Measurements from ENCODE around the gene STARD13.

STARD13 gene

GRCh38 chr13:33277946-33278345 lies 7.6 kb downstream of the STARD13 start:
- Histone ChIP-seq H3K27me3 (ENCODE audit: insufficient read depth, low read length) (no peaks in the 10 kb centered on the region), H3K4me1 (ENCODE audit: insufficient read depth, low read length) (peaks cover 5% of the 10 kb centered on the region), H2AFZ (ENCODE audit: low read depth, low read length) (no peak overlapping the region), H3K36me3 (ENCODE audit: insufficient read depth, low read length) (no peaks in the 10 kb centered on the region), H3K4me3 (ENCODE audit: low read length) (no peak overlapping the region), H3K9me3 (ENCODE audit: low read length) (no peaks in the 10 kb centered on the region)

- peaks cover 11% of the 10 kb centered on the region for H3K4me1 ChIP-seq (ENCODE audit: insufficient read depth, low read length)
- H3K4me3 ChIP-seq (ENCODE audit: low read length) = no peak overlapping the region
- H3K9me3 ChIP-seq (ENCODE audit: low read length) = no peaks in the 10 kb centered on the region
- no peak overlapping the region for H2AFZ ChIP-seq (ENCODE audit: low read depth, low read length)
- no peaks in the 10 kb centered on the region for H3K36me3 ChIP-seq (ENCODE audit: insufficient read depth, low read length)
- no peaks in the 10 kb centered on the region for H3K27me3 ChIP-seq (ENCODE audit: insufficient read depth, low read length)
Observed at GRCh38 chr13:33277037-33277740, 8.4 kb downstream of the STARD13 start.

- Histone ChIP-seq H3K27me3 (ENCODE audit: insufficient read depth, low read length) (no peaks in the 10 kb centered on the region), H3K4me1 (ENCODE audit: insufficient read depth, low read length) (peaks cover 8% of the 10 kb centered on the region), H3K4me3 (ENCODE audit: low read length) (no peak overlapping the region), H2AFZ (ENCODE audit: low read depth, low read length) (no peak overlapping the region), H3K9me3 (ENCODE audit: low read length) (no peaks in the 10 kb centered on the region), H3K36me3 (ENCODE audit: insufficient read depth, low read length) (no peaks in the 10 kb centered on the region)
Observed at GRCh38 chr13:33276570-33276969, 9.0 kb downstream of the STARD13 start.

GRCh38 chr13:33275916-33276315 lies 9.6 kb downstream of the STARD13 start:
- Histone ChIP-seq H3K4me1 (ENCODE audit: insufficient read depth, low read length) (peaks cover 8% of the 10 kb centered on the region), H3K9me3 (ENCODE audit: low read length) (no peaks in the 10 kb centered on the region), H2AFZ (ENCODE audit: low read depth, low read length) (no peak overlapping the region), H3K36me3 (ENCODE audit: insufficient read depth, low read length) (no peaks in the 10 kb centered on the region), H3K27me3 (ENCODE audit: insufficient read depth, low read length) (no peaks in the 10 kb centered on the region), H3K4me3 (ENCODE audit: low read length) (no peak overlapping the region)

GRCh38 chr13:33274264-33274663 lies 11.3 kb downstream of the STARD13 start:
- Histone ChIP-seq H3K27me3 (ENCODE audit: insufficient read depth, low read length) (no peaks in the 10 kb centered on the region), H3K9me3 (ENCODE audit: low read length) (no peaks in the 10 kb centered on the region), H3K4me3 (ENCODE audit: low read length) (no peak overlapping the region), H3K4me1 (ENCODE audit: insufficient read depth, low read length) (peaks cover 8% of the 10 kb centered on the region), H2AFZ (ENCODE audit: low read depth, low read length) (no peak overlapping the region), H3K36me3 (ENCODE audit: insufficient read depth, low read length) (no peaks in the 10 kb centered on the region)

DNA sequence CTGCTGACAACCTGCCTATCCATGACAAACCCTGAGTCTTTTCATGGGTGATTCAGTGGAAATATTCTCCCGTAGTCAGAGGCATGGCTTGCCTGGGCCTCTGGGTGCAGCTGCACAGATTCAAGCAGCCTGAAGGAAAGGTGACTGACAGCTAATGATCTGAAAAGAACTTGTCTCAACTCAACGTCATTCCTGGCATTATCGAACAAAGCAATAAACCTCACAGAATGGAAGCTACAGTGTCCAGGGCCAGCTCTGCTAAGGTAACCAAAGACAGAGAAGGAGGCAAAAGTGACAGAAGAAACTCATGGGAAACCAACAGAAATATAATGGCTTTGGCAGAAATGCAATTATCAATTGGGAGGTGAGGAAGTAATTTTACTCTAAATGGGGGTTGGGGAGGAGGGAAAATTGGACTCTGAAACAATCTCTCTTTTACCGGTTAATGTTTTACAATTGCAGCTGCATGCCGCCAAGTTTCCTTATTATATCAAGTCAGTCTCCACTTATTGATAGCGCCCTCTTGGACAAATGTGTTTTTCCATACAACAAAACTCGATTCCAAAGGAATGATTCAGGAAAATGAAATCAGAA lies 12.9 kb downstream of the STARD13 start:
- H3K4me3 ChIP-seq (ENCODE audit: low read length) = no peak overlapping the region
- H3K9me3 ChIP-seq (ENCODE audit: low read length) = no peaks in the 10 kb centered on the region
- no peak overlapping the region for H2AFZ ChIP-seq (ENCODE audit: low read depth, low read length)
- no peaks in the 10 kb centered on the region for H3K36me3 ChIP-seq (ENCODE audit: insufficient read depth, low read length)
- peaks cover 8% of the 10 kb centered on the region for H3K4me1 ChIP-seq (ENCODE audit: insufficient read depth, low read length)
- H3K27me3 ChIP-seq (ENCODE audit: insufficient read depth, low read length) = no peaks in the 10 kb centered on the region

GRCh38 chr13:33271759-33272158 lies 13.8 kb downstream of the STARD13 start:
- Histone ChIP-seq H3K27me3 (ENCODE audit: insufficient read depth, low read length) (no peaks in the 10 kb centered on the region), H3K9me3 (ENCODE audit: low read length) (no peaks in the 10 kb centered on the region), H2AFZ (ENCODE audit: low read depth, low read length) (no peak overlapping the region), H3K4me1 (ENCODE audit: insufficient read depth, low read length) (peaks cover 6% of the 10 kb centered on the region), H3K36me3 (ENCODE audit: insufficient read depth, low read length) (no peaks in the 10 kb centered on the region), H3K4me3 (ENCODE audit: low read length) (no peak overlapping the region)

DNA sequence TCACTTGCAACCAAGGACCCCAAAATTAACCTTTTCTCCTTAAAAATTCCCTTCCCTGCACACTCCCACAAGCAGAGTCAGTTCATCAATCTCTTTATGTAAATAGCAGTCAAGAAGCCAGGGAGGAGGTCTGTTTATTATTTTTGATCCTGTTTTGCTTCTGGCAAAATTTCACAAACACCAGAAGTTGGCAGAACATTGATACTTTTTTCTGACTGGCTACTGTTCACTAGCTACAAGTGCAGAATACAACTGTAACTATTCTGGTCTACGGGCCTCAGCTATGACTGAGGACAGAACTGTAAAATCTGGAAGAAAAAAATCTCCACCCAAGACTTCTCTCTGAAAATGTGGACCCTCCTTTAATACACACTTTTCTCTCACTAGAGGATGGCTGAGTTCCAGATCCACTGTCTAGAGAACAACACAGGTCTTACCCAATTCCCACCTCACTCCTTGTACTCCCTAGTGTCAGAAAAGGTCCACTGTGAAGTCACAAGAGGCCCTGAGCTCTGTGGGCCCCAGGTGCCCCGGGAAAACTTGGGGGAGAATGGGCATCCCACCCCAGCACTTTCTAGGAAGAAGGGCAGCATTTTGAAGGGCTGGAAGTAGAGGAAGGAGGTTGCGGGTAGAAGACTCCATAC lies 14.5 kb downstream of the STARD13 start:
- Histone ChIP-seq H3K4me3 (ENCODE audit: low read length) (no peak overlapping the region), H3K27me3 (ENCODE audit: insufficient read depth, low read length) (no peaks in the 10 kb centered on the region), H3K9me3 (ENCODE audit: low read length) (no peaks in the 10 kb centered on the region), H3K36me3 (ENCODE audit: insufficient read depth, low read length) (no peaks in the 10 kb centered on the region), H2AFZ (ENCODE audit: low read depth, low read length) (no peak overlapping the region), H3K4me1 (ENCODE audit: insufficient read depth, low read length) (peaks cover 6% of the 10 kb centered on the region)

DNA sequence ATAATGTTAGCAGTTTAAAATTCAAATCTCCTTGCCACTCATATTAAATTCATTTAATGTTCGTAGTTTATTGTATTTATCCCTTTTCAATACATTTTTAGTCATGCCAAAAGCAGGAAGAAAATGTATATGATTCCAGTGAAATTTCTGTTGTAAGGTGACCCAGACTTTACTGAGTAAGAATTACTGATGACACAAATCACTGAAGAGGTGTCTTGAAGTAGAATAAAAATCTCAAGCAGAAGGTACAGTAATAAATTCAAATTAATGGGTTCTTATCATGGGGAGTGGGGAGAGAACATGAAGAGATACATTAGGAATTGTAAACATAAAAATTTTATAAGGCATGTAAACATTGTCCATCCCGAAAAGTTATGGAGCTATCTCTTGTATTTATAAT lies 19.9 kb downstream of the STARD13 start:
- H3K4me3 ChIP-seq (ENCODE audit: low read length) = no peak overlapping the region
- H3K36me3 ChIP-seq (ENCODE audit: insufficient read depth, low read length) = no peaks in the 10 kb centered on the region
- H3K27me3 ChIP-seq (ENCODE audit: insufficient read depth, low read length) = no peaks in the 10 kb centered on the region
- no peak overlapping the region for H2AFZ ChIP-seq (ENCODE audit: low read depth, low read length)
- H3K9me3 ChIP-seq (ENCODE audit: low read length) = no peaks in the 10 kb centered on the region
- peaks cover 29% of the 10 kb centered on the region for H3K4me1 ChIP-seq (ENCODE audit: insufficient read depth, low read length)

DNA sequence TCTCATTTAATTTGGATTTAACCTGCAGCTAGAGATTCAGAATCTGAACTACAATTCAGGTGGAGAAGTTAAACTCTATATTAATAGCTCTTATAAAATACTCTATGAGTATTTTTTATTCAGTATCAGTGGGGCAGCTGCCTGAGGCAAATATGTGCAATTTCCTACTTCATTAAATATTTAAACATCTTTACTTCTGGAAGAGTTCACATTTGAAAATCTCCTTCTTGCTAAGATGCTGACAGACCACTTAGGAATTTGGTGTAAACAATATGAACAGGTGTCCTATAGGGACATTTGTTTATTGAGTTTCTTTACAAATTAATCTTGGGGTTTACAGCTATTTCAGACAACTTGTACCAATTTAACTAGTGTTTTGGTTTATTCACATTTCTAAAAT lies 20.4 kb downstream of the STARD13 start:
- H3K27me3 ChIP-seq (ENCODE audit: insufficient read depth, low read length) = no peaks in the 10 kb centered on the region
- H3K36me3 ChIP-seq (ENCODE audit: insufficient read depth, low read length) = no peaks in the 10 kb centered on the region
- no peaks in the 10 kb centered on the region for H3K9me3 ChIP-seq (ENCODE audit: low read length)
- H3K4me3 ChIP-seq (ENCODE audit: low read length) = no peak overlapping the region
- H3K4me1 ChIP-seq (ENCODE audit: insufficient read depth, low read length) = peaks cover 32% of the 10 kb centered on the region
- no peak overlapping the region for H2AFZ ChIP-seq (ENCODE audit: low read depth, low read length)

DNA sequence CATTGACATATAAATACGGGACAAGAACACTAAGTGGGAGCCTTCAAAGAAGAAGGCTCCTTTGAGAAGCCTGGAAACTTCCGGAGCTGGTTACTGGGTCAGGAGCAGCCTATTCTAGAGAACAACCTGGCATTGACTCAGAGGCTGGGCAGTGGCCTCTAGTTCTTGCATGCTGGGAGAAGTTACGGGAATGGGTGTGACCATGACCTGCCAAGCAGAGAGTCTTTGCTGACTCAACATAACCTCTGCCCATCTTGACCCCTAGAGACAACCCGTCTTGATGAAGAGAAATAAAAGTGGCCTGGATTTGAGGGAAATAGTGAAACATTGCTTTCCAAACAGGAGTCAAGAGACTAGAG lies 21.0 kb downstream of the STARD13 start:
- H3K4me1 ChIP-seq (ENCODE audit: insufficient read depth, low read length) = peaks cover 36% of the 10 kb centered on the region
- H3K36me3 ChIP-seq (ENCODE audit: insufficient read depth, low read length) = no peaks in the 10 kb centered on the region
- no peak overlapping the region for H2AFZ ChIP-seq (ENCODE audit: low read depth, low read length)
- H3K4me3 ChIP-seq (ENCODE audit: low read length) = no peak overlapping the region
- no peaks in the 10 kb centered on the region for H3K27me3 ChIP-seq (ENCODE audit: insufficient read depth, low read length)
- H3K9me3 ChIP-seq (ENCODE audit: low read length) = no peaks in the 10 kb centered on the region

DNA sequence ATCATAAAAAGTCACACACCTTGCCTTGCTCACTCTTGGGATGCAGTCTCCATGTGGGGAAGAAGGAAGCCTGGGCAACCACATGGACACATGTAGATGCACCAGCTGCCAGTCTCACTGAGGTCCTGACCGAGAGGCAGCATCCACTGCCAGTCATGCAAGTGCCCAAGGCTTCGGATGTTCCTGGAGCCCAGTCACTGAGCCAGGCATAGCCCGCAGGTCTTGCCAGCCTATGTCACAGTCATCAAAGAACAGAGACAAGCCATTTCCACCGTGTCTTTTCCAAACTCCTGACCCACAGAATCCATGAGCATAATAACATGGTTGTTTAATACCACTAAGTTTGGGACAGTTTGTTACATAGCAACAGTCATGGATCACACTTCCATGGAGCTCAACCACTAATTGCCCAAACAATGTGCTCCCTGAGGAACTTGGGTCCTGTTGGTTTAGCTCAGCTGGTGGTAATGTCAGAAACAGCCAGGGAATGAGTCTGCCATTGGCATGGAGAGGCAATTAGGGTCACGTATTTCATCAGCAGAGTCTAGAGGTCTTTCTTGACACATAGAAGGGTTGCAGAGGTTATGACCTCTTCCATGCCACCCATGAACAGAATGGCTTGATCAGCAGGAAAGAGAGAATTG lies 21.5 kb downstream of the STARD13 start:
- H3K4me3 ChIP-seq (ENCODE audit: low read length) = no peak overlapping the region
- no peaks in the 10 kb centered on the region for H3K9me3 ChIP-seq (ENCODE audit: low read length)
- H3K4me1 ChIP-seq (ENCODE audit: insufficient read depth, low read length) = peaks cover 41% of the 10 kb centered on the region
- H3K36me3 ChIP-seq (ENCODE audit: insufficient read depth, low read length) = no peaks in the 10 kb centered on the region
- H3K27me3 ChIP-seq (ENCODE audit: insufficient read depth, low read length) = no peaks in the 10 kb centered on the region
- H2AFZ ChIP-seq (ENCODE audit: low read depth, low read length) = no peak overlapping the region

- H3K4me1 ChIP-seq (ENCODE audit: insufficient read depth, low read length) = peaks cover 47% of the 10 kb centered on the region
- no peaks in the 10 kb centered on the region for H3K36me3 ChIP-seq (ENCODE audit: insufficient read depth, low read length)
- no peak overlapping the region for H2AFZ ChIP-seq (ENCODE audit: low read depth, low read length)
- no peaks in the 10 kb centered on the region for H3K9me3 ChIP-seq (ENCODE audit: low read length)
- no peaks in the 10 kb centered on the region for H3K27me3 ChIP-seq (ENCODE audit: insufficient read depth, low read length)
- no peak overlapping the region for H3K4me3 ChIP-seq (ENCODE audit: low read length)
Observed at GRCh38 chr13:33263484-33263883, 22.1 kb downstream of the STARD13 start.

All from neuron (in vitro differentiated cells).